Measurements from ENCODE around the gene TXK. TPM values are rescaled to one million over a fixed set of nuclear protein-coding genes. Genes with fewer than 3 reads are reported as not detected.

TXK gene
- total RNA-seq, 3 donors from 2014 or later, result 1.6 to 3.4 (median 3.2) TPM

DNA sequence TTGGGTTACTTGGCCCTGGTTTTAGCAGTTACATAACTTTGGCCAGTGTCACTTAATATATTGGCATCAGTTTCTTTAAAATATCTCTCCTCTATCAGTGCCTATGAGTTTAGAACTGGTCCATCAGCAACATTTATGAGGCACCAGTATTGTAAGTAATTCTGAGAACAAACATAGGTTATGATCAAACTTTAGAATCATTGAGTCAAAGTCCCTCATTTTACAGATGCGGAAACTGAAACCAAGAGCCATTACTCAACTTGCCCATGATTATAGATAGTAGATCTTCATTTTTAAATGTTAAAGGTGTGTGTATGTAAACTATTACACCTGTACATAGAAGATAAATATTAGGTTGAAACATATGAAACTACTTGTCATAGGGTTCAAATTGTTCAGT lies 113.0 kb downstream of the TXK start:
- Histone ChIP-seq H3K9me3 (no peaks in the 10 kb centered on the region), H3K36me3 (no peaks in the 10 kb centered on the region), H3K4me3 (no peak overlapping the region), H3K4me1 (no peaks in the 10 kb centered on the region), H3K27ac (no peak overlapping the region), H3K27me3 (no peaks in the 10 kb centered on the region)
- intact Hi-C loops (cut with DNase I; ENCODE audit: low total_unique reads), result no loop called here
- DNase-seq (ENCODE audit: low spot score in 2 of 2), result no peak
- TF ChIP-seq, protein P1, sequence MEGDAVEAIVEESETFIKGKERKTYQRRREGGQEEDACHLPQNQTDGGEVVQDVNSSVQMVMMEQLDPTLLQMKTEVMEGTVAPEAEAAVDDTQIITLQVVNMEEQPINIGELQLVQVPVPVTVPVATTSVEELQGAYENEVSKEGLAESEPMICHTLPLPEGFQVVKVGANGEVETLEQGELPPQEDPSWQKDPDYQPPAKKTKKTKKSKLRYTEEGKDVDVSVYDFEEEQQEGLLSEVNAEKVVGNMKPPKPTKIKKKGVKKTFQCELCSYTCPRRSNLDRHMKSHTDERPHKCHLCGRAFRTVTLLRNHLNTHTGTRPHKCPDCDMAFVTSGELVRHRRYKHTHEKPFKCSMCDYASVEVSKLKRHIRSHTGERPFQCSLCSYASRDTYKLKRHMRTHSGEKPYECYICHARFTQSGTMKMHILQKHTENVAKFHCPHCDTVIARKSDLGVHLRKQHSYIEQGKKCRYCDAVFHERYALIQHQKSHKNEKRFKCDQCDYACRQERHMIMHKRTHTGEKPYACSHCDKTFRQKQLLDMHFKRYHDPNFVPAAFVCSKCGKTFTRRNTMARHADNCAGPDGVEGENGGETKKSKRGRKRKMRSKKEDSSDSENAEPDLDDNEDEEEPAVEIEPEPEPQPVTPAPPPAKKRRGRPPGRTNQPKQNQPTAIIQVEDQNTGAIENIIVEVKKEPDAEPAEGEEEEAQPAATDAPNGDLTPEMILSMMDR (IDR thresholded peaks at IDR 0.05), result no peak
- no peak for TF ChIP-seq POLR2AphosphoS5 (IDR thresholded peaks at IDR 0.05)
- no peak for TF ChIP-seq POLR2A (IDR thresholded peaks at IDR 0.05)

DNA sequence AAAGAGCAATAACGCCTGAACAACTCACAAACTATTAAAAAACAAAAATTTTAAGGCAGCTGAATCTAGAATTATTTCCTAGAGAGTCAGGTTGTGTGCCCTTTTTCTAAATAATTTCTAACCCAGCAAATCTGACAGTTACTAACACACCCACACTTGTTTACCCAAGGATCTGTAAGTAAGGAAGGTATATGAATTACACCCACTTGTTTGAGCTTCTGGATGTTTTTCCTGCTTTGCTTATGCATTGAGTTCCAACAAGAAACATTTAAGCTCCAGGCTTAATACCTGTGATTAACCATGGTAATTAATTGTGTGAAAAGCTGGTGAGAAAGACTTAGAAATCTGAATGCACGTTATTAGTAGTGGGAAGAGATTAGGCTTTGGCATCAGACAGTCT lies 115.9 kb downstream of the TXK start:
- H3K36me3 ChIP-seq, result no peaks in the 10 kb centered on the region
- DNase-seq (ENCODE audit: low spot score in 2 of 2), result no peak
- no peak overlapping the region for H3K4me3 ChIP-seq
- no peaks in the 10 kb centered on the region for H3K27me3 ChIP-seq
- no peaks in the 10 kb centered on the region for H3K9me3 ChIP-seq
- no peaks in the 10 kb centered on the region for H3K4me1 ChIP-seq
- intact Hi-C loops (cut with DNase I; ENCODE audit: low total_unique reads), result no loop called here
- TF ChIP-seq POLR2A (IDR thresholded peaks at IDR 0.05), result no peak
- H3K27ac ChIP-seq, result no peak overlapping the region

DNA sequence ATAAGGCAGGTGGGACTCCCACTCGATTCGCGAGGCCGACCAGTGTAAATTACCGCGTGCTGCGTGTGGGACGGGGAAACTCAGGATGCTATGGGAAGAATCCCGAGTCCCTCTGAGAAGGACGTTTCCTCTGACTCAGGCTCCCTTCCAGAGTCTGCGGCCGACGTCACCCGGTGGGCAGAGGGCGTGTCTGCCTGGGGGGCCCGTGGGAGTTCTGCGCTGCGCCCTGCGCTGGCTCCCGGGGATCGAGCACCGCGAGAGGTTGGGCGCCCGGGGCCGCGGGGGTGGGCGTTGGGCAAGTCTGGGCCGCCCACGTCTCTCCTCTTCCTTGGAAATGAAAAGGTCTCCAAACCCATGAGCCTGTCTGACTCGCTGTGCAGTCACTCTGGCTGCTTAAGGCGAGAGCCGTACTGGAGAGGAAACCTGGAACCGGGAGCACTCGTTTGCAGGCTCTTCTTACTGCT lies 116.9 kb downstream of the TXK start:
- TF ChIP-seq POLR2AphosphoS5 (IDR thresholded peaks at IDR 0.05), result no peak
- no peak for TF ChIP-seq POLR2A (IDR thresholded peaks at IDR 0.05)
- TF ChIP-seq, protein P1 (IDR thresholded peaks at IDR 0.05), result no peak
- peak overlapping the region; percentile 75 to 88 for H3K27ac ChIP-seq
- no peaks in the 10 kb centered on the region for H3K27me3 ChIP-seq
- intact Hi-C loops (cut with DNase I; ENCODE audit: low total_unique reads), result no loop called here
- no peaks in the 10 kb centered on the region for H3K36me3 ChIP-seq
- H3K9me3 ChIP-seq, result no peaks in the 10 kb centered on the region
- peak; percentile 37 to 55 for DNase-seq (ENCODE audit: low spot score in 2 of 2)
- peak overlapping the region; percentile 54 to 70 (median 69) for H3K4me3 ChIP-seq
- H3K4me1 ChIP-seq, result no peaks in the 10 kb centered on the region

Other genes starting within 250 kb of the TXK start
- 10 to 100 TPM; 12.5 to 22.7 (median 20.0) TPM for gene NFXL1, start 219.7 kb downstream of the TXK start, total RNA-seq
- gene CNGA1, start 117.6 kb downstream of the TXK start, total RNA-seq, result 1 to 10 TPM; 1.9 to 5.1 (median 2.3) TPM
- 1 to 10 TPM in 2 of 3 donors, under 1 TPM in 1; under 0.01 to 9.4 (median 2.0) TPM for gene NIPAL1, start 117.5 kb downstream of the TXK start, total RNA-seq
- 1 to 10 TPM; 2.9 to 5.4 (median 5.1) TPM for gene TEC, start 135.6 kb upstream of the TXK start, total RNA-seq
- gene SLAIN2, start 207.3 kb upstream of the TXK start, total RNA-seq, result 10 to 100 TPM; 41.6 to 76.6 (median 76.5) TPM